IMR-90 (cell line): Measurements from ENCODE around the gene ZNF593. TPM values are rescaled to one million over a fixed set of nuclear protein-coding genes. Genes with fewer than 3 reads are reported as not detected.

Source experiments
- ATAC-seq: fragments of 200-7000 bp; cut with Tn5 transposase; 2 replicates; pipeline ENCODE4 v1.9.1; 2020; ENCODE audit warnings: low read depth, mild to moderate bottlenecking, moderate library complexity
- BruUV-seq: library from RNA; stranded (reverse); fragments of 400-500 nt; replicated peaks from 2 replicates; lab custom pipeline; 2021; lab: Mats Ljungman, UMichigan
- CTCF ChIA-PET: fragments of 300-600 bp; formaldehyde crosslinking; extraction: SDS; loops from one replicate; lab custom pipeline; 2021; ENCODE audit warnings: antibody characterized with exemption; lab: Yijun Ruan, JAX
- POLR2A ChIA-PET: fragments of 300-600 bp; sonication (Branson Sonifier 250); formaldehyde crosslinking; loops from one replicate; lab custom pipeline; 2022; ENCODE audit warnings: antibody characterized with exemption; ENCODE audit not compliant: unreplicated experiment; lab: Charles Lee
- DNase-seq: peaks from one replicate; pipeline ENCODE4 v3.0.0; 2013
- H2AFZ ChIP-seq: replicated peaks from 2 replicates; pipeline ENCODE3; 2013; ENCODE audit warnings: low read length, mild to moderate bottlenecking; ENCODE audit not compliant: poor library complexity
- H2AK5ac ChIP-seq: 2 replicates; pipeline ENCODE4 v1.6.1; 2013; ENCODE audit warnings: low read depth, low read length, inconsistent platforms
- H2AK9ac ChIP-seq: replicated peaks from 2 replicates; pipeline ENCODE3; 2013; ENCODE audit warnings: mild to moderate bottlenecking, low read depth, low read length, moderate library complexity; ENCODE audit not compliant: poor library complexity
- H2BK120ac ChIP-seq: 2 replicates; pipeline ENCODE4 v1.6.1; 2013; ENCODE audit warnings: low read depth, low read length, inconsistent platforms
- H2BK15ac ChIP-seq: 3 replicates; pipeline ENCODE4 v1.6.1; 2013; ENCODE audit warnings: low read depth, low read length, inconsistent platforms
- H2BK20ac ChIP-seq: 2 replicates; pipeline ENCODE4 v1.6.1; 2013; ENCODE audit warnings: low read depth, mild to moderate bottlenecking, inconsistent platforms, low read length, moderate library complexity
- H2BK5ac ChIP-seq: 2 replicates; pipeline ENCODE4 v1.6.1; 2013; ENCODE audit warnings: mild to moderate bottlenecking, low read depth, low read length, inconsistent platforms; ENCODE audit not compliant: poor library complexity, severe bottlenecking
- H3K14ac ChIP-seq: replicated peaks from 2 replicates; pipeline ENCODE4 v1.6.1; 2013; ENCODE audit warnings: low read depth, low read length, inconsistent platforms
- H3K18ac ChIP-seq: 2 replicates; pipeline ENCODE4 v1.6.1; 2013; ENCODE audit warnings: low read depth, low read length, control low read depth
- H3K23ac ChIP-seq: 2 replicates; pipeline ENCODE4 v1.6.1; 2013; ENCODE audit warnings: low read depth, low read length, inconsistent platforms
- H3K27ac ChIP-seq: 2 replicates; pipeline ENCODE4 v1.5.1; 2013; ENCODE audit warnings: mild to moderate bottlenecking, control low read depth, low read length; ENCODE audit not compliant: insufficient read depth
- H3K27me3 ChIP-seq: 2 replicates; pipeline ENCODE4 v1.6.1; 2013; ENCODE audit warnings: low read length; ENCODE audit not compliant: control insufficient read depth, insufficient read depth
- H3K36me3 ChIP-seq: 2 replicates; pipeline ENCODE4 v1.6.1; 2013; ENCODE audit warnings: low read length, mixed read lengths; ENCODE audit not compliant: control insufficient read depth, insufficient read depth
- H3K4ac ChIP-seq: 2 replicates; pipeline ENCODE4 v1.6.1; 2013; ENCODE audit warnings: low read depth, low read length, inconsistent platforms
- H3K4me1 ChIP-seq: 2 replicates; pipeline ENCODE4 v1.6.1; 2013; ENCODE audit warnings: low read length, mixed read lengths; ENCODE audit not compliant: control insufficient read depth, insufficient read depth
- H3K4me2 ChIP-seq: 2 replicates; pipeline ENCODE4 v1.6.1; 2013; ENCODE audit warnings: low read depth, mild to moderate bottlenecking, control low read depth, low read length, moderate library complexity
- H3K4me3 ChIP-seq: 2 replicates; pipeline ENCODE4 v1.5.1; 2013; ENCODE audit warnings: low read depth, mild to moderate bottlenecking, control low read depth, low read length, moderate library complexity; ENCODE audit not compliant: insufficient read depth
- H3K56ac ChIP-seq: 2 replicates; pipeline ENCODE4 v1.6.1; 2013; ENCODE audit warnings: low read length, inconsistent platforms; ENCODE audit not compliant: insufficient read depth; ENCODE audit errors: extremely low read depth
- H3K79me1 ChIP-seq, 2 experiments: 2 replicates each; pipeline ENCODE4 v1.6.1; 2013; ENCODE audit warnings: low read length in 2 of 2, inconsistent platforms in 1 of 2, low read depth in 1 of 2
- H3K9ac ChIP-seq: 2 replicates; pipeline ENCODE4 v1.6.1; 2013; ENCODE audit warnings: low read depth, low read length, control low read depth
- H3K9me1 ChIP-seq: 2 replicates; pipeline ENCODE4 v1.6.1; 2013; ENCODE audit warnings: low read length, inconsistent platforms; ENCODE audit not compliant: insufficient read depth
- H3K9me3 ChIP-seq: 2 replicates; pipeline ENCODE4 v1.6.1; 2013; ENCODE audit warnings: low read length; ENCODE audit not compliant: control insufficient read depth, insufficient read depth
- H4K20me1 ChIP-seq: 2 replicates; pipeline ENCODE4 v1.6.1; 2013; ENCODE audit warnings: low read length, inconsistent platforms; ENCODE audit not compliant: insufficient read depth
- H4K5ac ChIP-seq: 2 replicates; pipeline ENCODE4 v1.6.1; 2013; ENCODE audit warnings: mild to moderate bottlenecking, low read depth, low read length, control low read depth
- H4K8ac ChIP-seq, 2 experiments: 2 replicates each; pipeline ENCODE4 v1.6.1; 2013; ENCODE audit warnings: low read depth in 2 of 2, low read length in 2 of 2, control low read depth in 1 of 2, inconsistent platforms in 1 of 2
- H4K91ac ChIP-seq: 2 replicates; pipeline ENCODE4 v1.6.1; 2013; ENCODE audit warnings: low read depth, low read length, inconsistent platforms; ENCODE audit not compliant: insufficient read depth
- BHLHE40 ChIP-seq: fragments of 150-350 bp; IDR thresholded peaks from 2 replicates; pipeline ENCODE4 v1.6.1; 2016; ENCODE audit warnings: mild to moderate bottlenecking, low read depth, low read length
- CEBPB ChIP-seq: IDR thresholded peaks from 2 replicates; pipeline ENCODE4 v1.6.1; 2012; ENCODE audit warnings: low read depth, low read length, improper control_type of control experiment
- CHD1 ChIP-seq: IDR thresholded peaks from 2 replicates; pipeline ENCODE4 v1.6.1; 2012; ENCODE audit warnings: low read depth, low read length, improper control_type of control experiment
- FOS ChIP-seq: fragments of 150-350 bp; IDR thresholded peaks from 2 replicates; pipeline ENCODE4 v1.6.1; 2016; ENCODE audit warnings: low read depth, low read length
- MAFK ChIP-seq: IDR thresholded peaks from 2 replicates; pipeline ENCODE4 v1.6.1; 2012; ENCODE audit warnings: low read depth, low read length, improper control_type of control experiment
- MAZ ChIP-seq: IDR thresholded peaks from 2 replicates; pipeline ENCODE4 v1.6.1; 2012; ENCODE audit warnings: low read depth, mild to moderate bottlenecking, low read length, improper control_type of control experiment, moderate library complexity, borderline replicate concordance
- MXI1 ChIP-seq: IDR thresholded peaks from 2 replicates; pipeline ENCODE4 v1.6.1; 2012; ENCODE audit warnings: low read depth, mild to moderate bottlenecking, low read length, moderate library complexity, borderline replicate concordance
- NFE2L2 ChIP-seq: fragments of 150-350 bp; IDR thresholded peaks from 2 replicates; pipeline ENCODE4 v1.6.1; 2016; ENCODE audit warnings: low read depth, mild to moderate bottlenecking, low read length
- POLR2A ChIP-seq: IDR thresholded peaks from 2 replicates; pipeline ENCODE4 v1.6.1; 2012; ENCODE audit warnings: mild to moderate bottlenecking, low read depth, low read length
- RAD21 ChIP-seq: IDR thresholded peaks from 2 replicates; pipeline ENCODE4 v1.6.1; 2012; ENCODE audit warnings: low read length, improper control_type of control experiment
- RCOR1 ChIP-seq: IDR thresholded peaks from 2 replicates; pipeline ENCODE4 v1.6.1; 2012; ENCODE audit warnings: mild to moderate bottlenecking, low read length, improper control_type of control experiment; ENCODE audit not compliant: insufficient replicate concordance
- RFX5 ChIP-seq: IDR thresholded peaks from 2 replicates; pipeline ENCODE4 v1.8.0; 2012; ENCODE audit warnings: low read depth, mild to moderate bottlenecking, low read length, moderate library complexity
- SMC3 ChIP-seq: fragments of 150-350 bp; IDR thresholded peaks from 2 replicates; pipeline ENCODE4 v1.6.1; 2016; ENCODE audit warnings: low read depth, mild to moderate bottlenecking, antibody characterized with exemption, low read length, moderate library complexity
- WGBS, 2 experiments: methylation state at CpG; one replicate each; pipeline versions ENCODE4 v1.1.5 to v1.1.7; 2013; ENCODE audit warnings: missing lambda C conversion rate in 2 of 2; ENCODE audit not compliant: insufficient read length in 1 of 2; ENCODE audit errors: extremely low coverage in 2 of 2; 5-methylcytosine and 5-hydroxymethylcytosine counted together
- dilution Hi-C: fragments of 300-500 bp; cut with HindIII; formaldehyde crosslinking; loops from one replicate; pipeline ENCODE4 v1.14.3; 2018; ENCODE audit warnings: low sequenced_read_pairs; ENCODE audit not compliant: unreplicated experiment
- in situ Hi-C: fragments of 300-500 bp; cut with MboI; formaldehyde crosslinking; loops from 3 replicates; pipeline ENCODE4 v1.14.3; 2019; ENCODE audit warnings: low sequenced_read_pairs, inconsistent platforms, mixed read lengths
- intact Hi-C: fragments of 100-400 bp; cut with micrococcal nuclease; formaldehyde crosslinking; loops from 2 replicates; pipeline ENCODE4 v1.10.0; 2022
- polyA plus RNA-seq, 3 experiments: library from polyadenylated mRNA; depleted of rRNA; stranded (reverse); fragments of >200 nt; gene quantifications; 2 replicates each; pipeline ENCODE4 v1.2.3, GENCODE V29; 2012; ENCODE audit warnings: low replicate concordance in 1 of 3
- total RNA-seq: library from RNA; depleted of rRNA; stranded (reverse); fragments of >200 nt; gene quantifications from 2 replicates; pipeline ENCODE4 v1.2.3, GENCODE V29; 2012
- TF ChIP-seq, protein P1 (sequence below): fragments of 150-350 bp; IDR thresholded peaks from 2 replicates; pipeline ENCODE4 v1.6.1; 2017; ENCODE audit warnings: mild to moderate bottlenecking, antibody characterized with exemption, low read length, low read depth
- TF ChIP-seq, protein P2 (sequence below): conservative IDR thresholded peaks from 2 replicates; pipeline ENCODE4 v1.5.1; 2012; ENCODE audit warnings: mild to moderate bottlenecking, low read depth, low read length, improper control_type of control experiment

Gene ZNF593
- total and polyA plus RNA-seq, 2 of the 4 experiments (the other 2 are of a cell fraction), result 22.2 to 57.7 TPM

DNA sequence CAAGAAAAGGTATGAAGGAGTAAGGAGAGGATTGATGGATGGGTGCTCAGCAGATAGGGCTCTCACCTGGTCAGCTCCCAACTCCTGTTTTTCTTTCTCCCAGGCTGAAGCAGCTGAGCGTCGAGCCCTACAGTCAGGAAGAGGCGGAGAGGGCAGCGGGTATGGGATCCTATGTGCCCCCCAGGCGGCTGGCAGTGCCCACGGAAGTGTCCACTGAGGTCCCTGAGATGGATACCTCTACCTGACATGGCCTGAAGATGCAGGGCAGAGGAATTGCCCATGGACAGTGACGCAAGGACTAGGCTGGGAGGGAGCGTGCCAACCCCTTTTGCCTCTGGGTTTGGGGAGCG lies 739 bp downstream of the ZNF593 start:
- Histone ChIP-seq H2BK120ac (no peak overlapping the region), H2BK15ac (no peak overlapping the region), H3K4me2 (peak overlapping the region; percentile 91), H3K4me3 (peak overlapping the region; percentile 84), H2BK20ac (no peak overlapping the region), H3K9me1 (peaks cover 6% of the 10 kb centered on the region; the same call in 1 of the 2 replicates), H3K27me3 (no peaks in the 10 kb centered on the region; the same call in 1 of the 2 replicates), H4K91ac (peak overlapping the region; percentile 25; the same call in 1 of the 2 replicates), H3K9ac (peak overlapping the region; percentile 89), H3K4me1 (peaks cover 5% of the 10 kb centered on the region; the same call in 1 of the 2 replicates), H4K20me1 (no peaks in the 10 kb centered on the region), H3K4ac (peak overlapping the region; percentile 78), H3K27ac (peak overlapping the region; percentile 66), H3K56ac (peak overlapping the region; percentile 38; the same call in 1 of the 2 replicates), H3K18ac (no peak overlapping the region), H2AK9ac (peak overlapping the region; percentile 95), H4K8ac (peak overlapping the region; percentile 67 to 91), H4K5ac (peak overlapping the region; percentile 28), H3K79me1 (peaks cover 4 to 19% of the 10 kb centered on the region in 2 experiments), H3K36me3 (0 out of 2 replicates have a peak, but pooled peaks cover 2% of the 10 kb centered on the region), H3K23ac (peak overlapping the region; percentile 77), H2BK5ac (no peak overlapping the region), H2AK5ac (peak overlapping the region; percentile 88), H2AFZ (peak overlapping the region; percentile 97), H3K9me3 (no peaks in the 10 kb centered on the region), H3K14ac (peak overlapping the region; percentile 85)
- BruUV-seq, result no TSS peak
- CTCF ChIA-PET, result interaction anchor here (0.8 to 1.8 kb wide), 3 partner anchors 15 to 154 kb away, joined by 3 to 8 read pairs (median 6); partner anchors contain the start of gene CEP85
- dilution Hi-C loops (no loop called here), intact Hi-C loops (no loop called here), in situ Hi-C loops (no loop called here)
- WGBS, 2 experiments, result 75% methylated on average over 3 of the region's 9 CpGs; no CpG with 5 or more reads in 1 of the 2 experiments
- POLR2A ChIA-PET, result no interaction called here
- DNase-seq, result no peak
- TF ChIP-seq CHD1, result no peak
- no peak for TF ChIP-seq RCOR1
- TF ChIP-seq RFX5, result no peak
- TF ChIP-seq, protein P1, sequence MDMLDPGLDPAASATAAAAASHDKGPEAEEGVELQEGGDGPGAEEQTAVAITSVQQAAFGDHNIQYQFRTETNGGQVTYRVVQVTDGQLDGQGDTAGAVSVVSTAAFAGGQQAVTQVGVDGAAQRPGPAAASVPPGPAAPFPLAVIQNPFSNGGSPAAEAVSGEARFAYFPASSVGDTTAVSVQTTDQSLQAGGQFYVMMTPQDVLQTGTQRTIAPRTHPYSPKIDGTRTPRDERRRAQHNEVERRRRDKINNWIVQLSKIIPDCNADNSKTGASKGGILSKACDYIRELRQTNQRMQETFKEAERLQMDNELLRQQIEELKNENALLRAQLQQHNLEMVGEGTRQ, result no peak
- TF ChIP-seq NFE2L2, result no peak
- no peak for TF ChIP-seq RAD21
- TF ChIP-seq MXI1, result no peak
- no peak for TF ChIP-seq FOS
- TF ChIP-seq, protein P2, sequence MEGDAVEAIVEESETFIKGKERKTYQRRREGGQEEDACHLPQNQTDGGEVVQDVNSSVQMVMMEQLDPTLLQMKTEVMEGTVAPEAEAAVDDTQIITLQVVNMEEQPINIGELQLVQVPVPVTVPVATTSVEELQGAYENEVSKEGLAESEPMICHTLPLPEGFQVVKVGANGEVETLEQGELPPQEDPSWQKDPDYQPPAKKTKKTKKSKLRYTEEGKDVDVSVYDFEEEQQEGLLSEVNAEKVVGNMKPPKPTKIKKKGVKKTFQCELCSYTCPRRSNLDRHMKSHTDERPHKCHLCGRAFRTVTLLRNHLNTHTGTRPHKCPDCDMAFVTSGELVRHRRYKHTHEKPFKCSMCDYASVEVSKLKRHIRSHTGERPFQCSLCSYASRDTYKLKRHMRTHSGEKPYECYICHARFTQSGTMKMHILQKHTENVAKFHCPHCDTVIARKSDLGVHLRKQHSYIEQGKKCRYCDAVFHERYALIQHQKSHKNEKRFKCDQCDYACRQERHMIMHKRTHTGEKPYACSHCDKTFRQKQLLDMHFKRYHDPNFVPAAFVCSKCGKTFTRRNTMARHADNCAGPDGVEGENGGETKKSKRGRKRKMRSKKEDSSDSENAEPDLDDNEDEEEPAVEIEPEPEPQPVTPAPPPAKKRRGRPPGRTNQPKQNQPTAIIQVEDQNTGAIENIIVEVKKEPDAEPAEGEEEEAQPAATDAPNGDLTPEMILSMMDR, result no peak
- no peak for TF ChIP-seq SMC3
- TF ChIP-seq POLR2A, result no peak
- TF ChIP-seq MAZ, result no peak
- TF ChIP-seq BHLHE40, result no peak
- TF ChIP-seq CEBPB, result no peak
- no peak for TF ChIP-seq MAFK
- no peak for ATAC-seq
